Urinary bladder (tissue), 4 donors: ENCODE measurements around the gene TSHZ1. TPM values are rescaled to one million over a fixed set of nuclear protein-coding genes. Genes with fewer than 3 reads are reported as not detected.

Experiments used
- DNase-seq: peaks from one replicate; pipeline ENCODE4 v3.0.0-alpha.2; 2015; ENCODE audit errors: extremely low spot score
- H3K27ac ChIP-seq: one replicate; pipeline ENCODE4 v1.5.1; 2013; ENCODE audit warnings: low read depth, mild to moderate bottlenecking, moderate library complexity
- H3K36me3 ChIP-seq: one replicate; pipeline ENCODE4 v1.6.1; 2013; ENCODE audit warnings: mild to moderate bottlenecking, moderate library complexity; ENCODE audit not compliant: insufficient read depth
- H3K4me1 ChIP-seq: one replicate; pipeline ENCODE4 v1.6.1; 2013; ENCODE audit warnings: mild to moderate bottlenecking, moderate library complexity; ENCODE audit not compliant: insufficient read depth
- H3K4me3 ChIP-seq: one replicate; pipeline ENCODE4 v1.5.1; 2013; ENCODE audit warnings: low read depth, low read length
- WGBS: extraction: QIAGEN DNeasy Blood & Tissue Kit; methylation state at CpG from one replicate; pipeline ENCODE4 v1.1.7; 2013; 5-methylcytosine and 5-hydroxymethylcytosine counted together
- polyA plus RNA-seq: library from polyadenylated mRNA; stranded (reverse); fragments of 200-250 nt; gene quantifications from one replicate; pipeline ENCODE4 v1.2.3, GENCODE V29; 2013
- total RNA-seq: library from RNA; depleted of rRNA; stranded (reverse); fragments of >200 nt; gene quantifications from one replicate; pipeline ENCODE4 v1.2.3, GENCODE V29; 2014
- donor health status: healthy with polysubstance abuse.
- donor health status: healthy.

The TSHZ1 gene
- total and polyA plus RNA-seq, 2 donors, result 10.3 to 22.5 TPM

GRCh38 chr18:75208155-75208835 is 2.3 kb upstream of the TSHZ1 start:
- Histone ChIP-seq H3K36me3 (peaks cover 2% of the 10 kb centered on the region), H3K4me1 (no peaks in the 10 kb centered on the region), H3K4me3 (peak overlapping the region; percentile 100), H3K27ac (peak overlapping the region; percentile 99)
- under 1% methylated on average over 65 of the region's 65 CpGs for WGBS
- DNase-seq, result no peak

- peaks cover 2% of the 10 kb centered on the region for H3K36me3 ChIP-seq
- H3K4me1 ChIP-seq, result no peaks in the 10 kb centered on the region
- peak overlapping the region; percentile 100 for H3K4me3 ChIP-seq
- no peak for DNase-seq
- H3K27ac ChIP-seq, result peak overlapping the region; percentile 99
- WGBS, result under 1% methylated on average over 34 of the region's 34 CpGs
Measured at GRCh38 chr18:75208836-75209128, 1.8 kb upstream of the TSHZ1 start.

GRCh38 chr18:75209129-75209950 is 1.3 kb upstream of the TSHZ1 start, which contains the start of gene PTGR3:
PTGR3 (minus strand) TSS chr18:75209139; CDS start chr18:75209058, 81 bp downstream.
- H3K27ac ChIP-seq, result peak within 1 kb of the TSS; percentile 99
- no peaks in the 10 kb centered on the region for H3K4me1 ChIP-seq
- H3K36me3 ChIP-seq, result peaks cover 2% of the 10 kb centered on the region
- peak; percentile 77 for DNase-seq
- WGBS, result 1% methylated on average over 87 of the region's 88 CpGs
- H3K4me3 ChIP-seq, result peak within 1 kb of the TSS; percentile 100

- no peak for DNase-seq
- under 1% methylated on average over 8 of the region's 8 CpGs for WGBS
- peak overlapping the region; percentile 100 for H3K4me3 ChIP-seq
- H3K27ac ChIP-seq, result peak overlapping the region; percentile 93
- H3K4me1 ChIP-seq, result no peaks in the 10 kb centered on the region
- H3K36me3 ChIP-seq, result peaks cover 1% of the 10 kb centered on the region
Measured at GRCh38 chr18:75209951-75210258, 692 bp upstream of the TSHZ1 start.

GRCh38 chr18:75211002-75211621 is 515 bp downstream of the TSHZ1 start:
- WGBS, result under 1% methylated on average over 64 of the region's 64 CpGs
- DNase-seq, result no peak
- Histone ChIP-seq H3K4me1 (peaks cover 3% of the 10 kb centered on the region), H3K4me3 (peak overlapping the region; percentile 100), H3K36me3 (no peaks in the 10 kb centered on the region), H3K27ac (peak overlapping the region; percentile 70)

- Histone ChIP-seq H3K4me3 (peak overlapping the region; percentile 100), H3K36me3 (no peaks in the 10 kb centered on the region), H3K27ac (peak overlapping the region; percentile 76), H3K4me1 (peaks cover 3% of the 10 kb centered on the region)
- no peak for DNase-seq
- under 1% methylated on average over 66 of the region's 66 CpGs for WGBS
Measured at GRCh38 chr18:75211626-75211952, 992 bp downstream of the TSHZ1 start.

GRCh38 chr18:75211953-75212750 is 1.6 kb downstream of the TSHZ1 start:
- 2% methylated on average over 38 of the region's 38 CpGs for WGBS
- Histone ChIP-seq H3K27ac (peak overlapping the region; percentile 76), H3K4me1 (peaks cover 3% of the 10 kb centered on the region), H3K4me3 (peak overlapping the region; percentile 100), H3K36me3 (no peaks in the 10 kb centered on the region)
- DNase-seq, result no peak

- Histone ChIP-seq H3K4me1 (peaks cover 3% of the 10 kb centered on the region), H3K4me3 (peak overlapping the region; percentile 100), H3K27ac (no peak overlapping the region), H3K36me3 (no peaks in the 10 kb centered on the region)
- 28% methylated on average over 5 of the region's 5 CpGs for WGBS
- DNase-seq, result no peak
Measured at GRCh38 chr18:75212751-75213090, 2.1 kb downstream of the TSHZ1 start.

- peaks cover 5% of the 10 kb centered on the region for H3K4me1 ChIP-seq
- peak overlapping the region; percentile 9 for H3K4me3 ChIP-seq
- no peaks in the 10 kb centered on the region for H3K36me3 ChIP-seq
- H3K27ac ChIP-seq, result peak overlapping the region; percentile 23
- 39% methylated on average over 5 of the region's 5 CpGs for WGBS
- DNase-seq, result no peak
Measured at GRCh38 chr18:75213611-75214331, 3.2 kb downstream of the TSHZ1 start.

- Histone ChIP-seq H3K4me1 (peaks cover 5% of the 10 kb centered on the region), H3K36me3 (no peaks in the 10 kb centered on the region), H3K4me3 (peak overlapping the region; percentile 9), H3K27ac (no peak overlapping the region)
- 59% methylated on average over 5 of the region's 5 CpGs for WGBS
- DNase-seq, result no peak
Measured at GRCh38 chr18:75214332-75214690, 3.7 kb downstream of the TSHZ1 start.

- no peak overlapping the region for H3K4me3 ChIP-seq
- peaks cover 6% of the 10 kb centered on the region for H3K4me1 ChIP-seq
- H3K27ac ChIP-seq, result no peak overlapping the region
- H3K36me3 ChIP-seq, result no peaks in the 10 kb centered on the region
- WGBS, result 87% methylated on average over 12 of the region's 12 CpGs
- DNase-seq, result no peak
Measured at GRCh38 chr18:75214766-75215510, 4.3 kb downstream of the TSHZ1 start.

- Histone ChIP-seq H3K27ac (peak overlapping the region; percentile 1), H3K4me3 (no peak overlapping the region), H3K36me3 (no peaks in the 10 kb centered on the region), H3K4me1 (peaks cover 6% of the 10 kb centered on the region)
- DNase-seq, result no peak
- WGBS, result 77% methylated on average over 4 of the region's 4 CpGs
Measured at GRCh38 chr18:75215663-75216062, 5.1 kb downstream of the TSHZ1 start.
